HG02840 (cell line): Measurements from ENCODE around the gene PHF21A.
"Not testable (repeated sequence)": the region's sequence is repeated elsewhere in the genome, so short reads cannot be mapped to it uniquely, and the experiment has no call there.

Source experiments
- ATAC-seq: cut with Tn5 transposase; IDR thresholded peaks from one replicate; pipeline ENCODE4 v1.9.1; 2021; ENCODE audit warnings: mild to moderate bottlenecking, moderate library complexity, moderate number of reproducible peaks; ENCODE audit not compliant: unreplicated experiment, low FRiP score

The PHF21A gene

GRCh38 chr11:45993531-45994001 is 127.7 kb downstream of the PHF21A start:
- no peak for ATAC-seq

DNA sequence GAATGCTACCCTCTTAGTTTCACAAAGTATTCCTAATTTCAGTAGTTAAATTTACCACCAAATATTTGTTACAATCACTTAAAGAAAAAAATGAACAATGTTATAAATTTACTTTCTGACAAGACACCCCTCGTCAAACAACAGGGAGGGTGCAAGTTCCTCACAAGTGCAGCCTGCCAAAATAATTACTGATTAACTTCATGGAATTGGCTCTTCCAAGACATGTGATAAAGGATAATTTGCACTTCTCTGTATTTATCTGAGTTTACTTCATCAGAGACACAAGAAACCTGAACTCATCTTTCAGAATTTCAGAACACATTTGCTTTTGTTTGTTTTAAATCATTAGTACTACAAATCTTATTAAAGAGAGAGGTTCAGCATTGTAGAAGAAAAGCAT is 132.3 kb downstream of the PHF21A start:
- no peak for ATAC-seq

DNA sequence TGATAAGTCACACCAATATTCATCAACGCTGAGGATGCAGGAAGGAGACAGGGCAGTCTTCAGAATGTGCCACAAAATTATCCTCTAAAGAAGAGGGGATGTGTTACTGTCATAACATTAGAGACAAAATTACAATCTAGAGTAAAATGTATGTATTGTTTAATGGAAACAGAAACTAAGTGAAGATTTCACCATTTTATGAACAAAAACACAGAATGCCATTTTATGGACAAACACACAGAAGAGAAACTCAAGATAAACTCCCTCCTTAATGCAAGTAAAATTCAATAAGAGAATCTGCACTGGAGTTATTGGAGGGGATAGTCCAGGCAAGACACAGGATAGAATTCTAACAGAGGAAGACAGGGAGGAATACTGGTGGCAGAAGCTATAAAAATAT is 136.0 kb downstream of the PHF21A start:
- ATAC-seq = no peak

GRCh38 chr11:45984192-45984591 is 137.1 kb downstream of the PHF21A start:
- no peak for ATAC-seq

DNA sequence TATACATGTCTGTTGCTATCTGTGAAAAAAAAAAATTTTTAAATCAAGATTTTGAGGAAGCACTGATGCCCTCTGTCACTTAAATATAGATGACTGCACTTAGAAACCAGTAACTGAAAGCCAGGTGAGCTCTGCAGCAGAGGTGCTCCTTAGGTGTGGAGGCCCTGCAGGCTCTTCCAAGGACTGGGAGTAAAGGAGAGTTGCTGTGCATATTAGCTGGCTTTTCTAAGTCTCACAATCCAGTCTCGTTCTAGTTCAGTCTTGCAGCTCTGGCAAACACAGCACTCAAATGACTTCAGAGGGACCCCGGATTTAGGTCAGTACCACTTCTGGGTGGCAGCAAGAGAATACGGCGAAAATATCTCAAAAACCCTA is 137.8 kb downstream of the PHF21A start:
- no peak for ATAC-seq

GRCh38 chr11:45982656-45983470 is 138.4 kb downstream of the PHF21A start:
- no peak for ATAC-seq

GRCh38 chr11:45981826-45982225 is 139.4 kb downstream of the PHF21A start:
- ATAC-seq = not testable (repeated sequence)

- no peak for ATAC-seq
Measured at GRCh38 chr11:45974806-45975205, 146.4 kb downstream of the PHF21A start.

- no peak for ATAC-seq
Measured at GRCh38 chr11:45973601-45974000, 147.7 kb downstream of the PHF21A start.

- no peak for ATAC-seq
Measured at GRCh38 chr11:45968901-45969300, 152.4 kb downstream of the PHF21A start.

DNA sequence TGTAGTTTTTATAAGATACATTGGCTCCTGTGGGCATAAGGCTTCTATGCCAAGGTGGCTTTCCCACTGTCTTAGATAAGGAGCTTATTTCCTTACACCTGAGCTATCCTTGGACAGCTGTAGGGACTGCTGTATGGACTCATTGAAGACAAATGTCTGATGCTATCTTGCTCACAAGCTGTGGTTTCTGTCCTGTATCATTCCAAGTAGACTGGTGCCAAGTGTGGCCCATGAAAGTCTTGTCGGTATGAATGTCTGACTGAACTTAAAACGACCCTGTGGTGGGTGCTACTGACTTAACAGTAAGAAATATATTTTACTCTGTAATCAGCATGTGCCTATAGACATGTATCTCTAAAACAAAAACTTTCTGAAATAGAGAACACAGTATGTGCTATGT is 153.7 kb downstream of the PHF21A start:
- no peak for ATAC-seq

DNA sequence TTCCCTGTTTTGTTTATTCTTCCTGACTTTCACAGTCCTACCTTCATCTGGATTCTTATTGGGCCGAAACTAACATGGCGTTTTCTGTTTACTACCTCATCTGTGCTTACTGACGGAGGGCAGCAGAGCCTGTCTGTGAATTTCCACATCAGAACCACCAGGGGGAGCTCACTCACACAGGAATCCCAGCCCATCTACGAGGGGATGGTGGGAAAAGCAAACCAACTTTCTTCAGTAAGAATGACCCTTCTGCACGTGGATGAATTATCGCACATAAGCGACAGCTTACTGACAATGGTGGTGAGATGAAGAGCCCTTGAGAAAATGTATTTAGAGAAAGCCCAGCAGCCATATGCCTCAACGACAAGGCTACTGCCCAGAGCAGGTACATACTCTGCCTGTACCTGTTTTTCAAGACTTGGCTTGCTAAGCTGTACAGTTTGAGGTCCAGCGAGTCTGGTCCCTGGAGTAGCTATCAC is 156.3 kb downstream of the PHF21A start:
- no peak for ATAC-seq

- no peak for ATAC-seq
Measured at GRCh38 chr11:45961751-45962240, 159.5 kb downstream of the PHF21A start.

DNA sequence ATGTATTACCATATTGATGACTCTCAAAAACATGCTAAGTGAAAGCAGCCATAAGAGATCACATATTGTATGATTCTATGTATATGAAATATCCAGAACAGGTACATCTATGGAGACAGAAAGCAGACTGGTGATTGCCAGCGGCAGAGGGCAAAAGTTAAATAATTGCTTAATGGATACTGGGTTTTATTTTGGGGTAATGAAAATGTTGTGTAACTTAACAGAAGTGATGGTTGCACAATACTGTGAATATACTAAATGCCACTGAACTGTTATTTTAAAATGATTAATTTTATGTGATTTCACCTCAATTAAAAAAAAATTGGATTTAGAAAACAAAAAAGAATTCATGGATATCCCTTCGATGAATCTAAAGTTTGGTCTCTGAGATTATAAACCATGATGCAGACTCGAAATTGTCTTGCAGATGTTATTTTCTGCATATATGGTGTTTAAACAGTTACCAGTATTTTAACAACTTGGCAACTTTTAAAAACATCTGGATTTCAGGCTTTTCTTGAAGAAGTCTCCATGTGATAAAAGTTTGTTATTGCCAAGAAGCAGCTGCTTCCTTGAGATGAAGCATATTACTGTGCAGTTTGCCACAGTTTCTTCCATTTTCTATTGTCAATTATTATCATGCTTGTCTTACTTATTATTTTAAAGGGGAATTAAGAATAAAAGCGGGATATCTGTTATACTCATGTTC is 160.7 kb downstream of the PHF21A start:
- no peak for ATAC-seq

- ATAC-seq = no peak
Measured at GRCh38 chr11:45959851-45960250, 161.4 kb downstream of the PHF21A start.

DNA sequence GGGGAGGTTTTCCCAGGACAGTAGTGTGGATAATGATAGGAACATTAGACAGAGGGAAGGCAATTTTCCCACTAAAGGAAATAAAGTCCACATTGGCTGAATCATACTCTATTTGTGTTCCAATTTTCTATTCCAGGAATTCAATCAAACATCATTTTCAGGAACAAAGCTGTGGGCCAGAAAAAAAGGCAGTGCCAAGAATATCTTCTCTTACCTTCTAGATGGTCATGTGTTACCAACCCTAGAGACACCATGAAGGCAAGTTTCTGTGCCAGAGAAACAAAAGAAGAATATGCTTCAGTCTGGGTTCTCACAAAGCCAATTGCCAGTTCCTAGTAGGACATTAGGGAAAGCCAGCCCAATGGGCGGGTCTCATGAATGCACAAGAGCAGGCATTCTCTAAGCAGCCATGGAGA is 171.3 kb downstream of the PHF21A start:
- ATAC-seq = no peak

DNA sequence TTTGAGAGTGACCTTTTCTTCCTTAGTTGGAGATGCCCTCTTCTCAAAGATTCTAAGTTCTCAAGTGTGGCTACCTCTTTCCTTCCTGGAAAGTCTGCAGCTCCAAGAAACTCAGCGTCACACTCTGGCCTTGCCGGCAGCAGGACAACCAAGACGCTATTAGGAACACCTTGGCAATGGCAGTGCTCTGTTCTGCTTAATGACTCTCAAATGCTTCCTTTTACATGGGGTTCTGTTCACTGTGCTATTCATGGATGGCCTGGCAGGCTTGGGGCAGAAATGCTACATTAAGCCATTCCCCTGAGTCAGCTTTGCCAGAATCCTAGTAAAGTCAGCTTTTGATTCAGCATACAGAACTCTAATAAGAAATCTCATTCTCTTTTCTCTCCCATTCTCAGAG is 172.9 kb downstream of the PHF21A start:
- ATAC-seq = no peak

- no peak for ATAC-seq
Measured at GRCh38 chr11:45947885-45948284, 173.4 kb downstream of the PHF21A start.

GRCh38 chr11:45945397-45945999 is 175.8 kb downstream of the PHF21A start:
- ATAC-seq = no peak

DNA sequence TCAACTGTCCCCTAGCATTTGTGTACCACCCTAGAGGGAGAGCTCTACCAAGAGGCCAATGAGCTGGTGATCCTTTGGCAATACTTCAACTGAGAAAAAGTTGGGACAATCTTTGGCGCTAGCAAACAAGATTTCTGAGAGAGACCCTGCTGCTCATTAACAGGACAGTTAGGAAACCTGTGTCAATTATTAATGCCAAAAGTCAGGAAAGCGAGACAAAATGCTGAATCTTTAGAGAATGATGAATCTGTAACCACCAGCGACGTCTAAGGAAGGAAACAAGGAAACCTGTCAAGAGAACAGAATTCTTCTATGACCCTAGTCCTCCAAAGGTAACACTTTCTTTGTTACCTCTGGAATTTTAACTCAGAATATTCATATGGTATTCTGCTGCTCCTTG is 178.9 kb downstream of the PHF21A start:
- no peak for ATAC-seq

DNA sequence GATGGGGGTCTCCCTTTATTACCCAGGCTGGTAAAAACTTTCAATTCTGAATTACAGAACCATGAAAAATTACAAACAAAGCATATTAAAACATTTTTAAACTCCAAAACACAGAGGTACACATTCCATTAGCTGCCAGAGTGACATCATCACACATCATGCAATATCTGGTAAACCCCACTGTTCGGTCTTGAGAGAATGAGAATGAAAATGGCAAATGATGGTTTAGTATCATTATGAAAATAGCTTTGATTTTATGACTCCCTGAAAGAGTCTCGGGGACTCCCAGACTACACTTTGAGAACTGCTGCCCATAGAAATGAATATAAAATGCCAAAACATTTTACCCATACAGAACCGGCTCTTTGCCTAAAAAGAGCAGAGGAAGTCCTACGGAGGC is 180.0 kb downstream of the PHF21A start:
- no peak for ATAC-seq
